ENCODE data around the gene BNIP3. TPM values are rescaled to one million over a fixed set of nuclear protein-coding genes. Genes with fewer than 3 reads are reported as not detected.

BNIP3 gene
- total RNA-seq, 1 experiment from 2014 or later: 57.1 TPM

DNA sequence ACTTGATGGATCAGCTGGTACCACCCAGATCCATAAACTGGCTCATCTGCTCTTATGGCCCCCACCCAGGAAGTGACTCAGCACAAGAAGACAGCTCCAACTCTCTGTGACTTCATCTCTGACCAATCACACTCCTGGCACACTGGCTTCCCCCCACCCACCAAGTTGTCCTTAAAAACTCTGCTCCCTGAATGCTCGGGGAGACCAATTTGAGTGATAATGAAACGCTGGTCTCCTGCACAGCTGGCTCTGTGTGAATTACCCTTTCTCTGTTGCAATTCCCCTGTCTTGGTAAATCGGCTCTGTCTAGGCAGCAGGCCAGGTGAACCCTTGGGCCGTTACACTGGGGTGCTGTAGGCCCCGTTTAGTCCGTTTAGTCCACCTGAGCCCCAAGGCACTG, 23.4 kb upstream of the BNIP3 start:
- H3K27ac ChIP-seq (ENCODE audit: insufficient read length, low read depth, low read length): no peak overlapping the region
- H3K23ac ChIP-seq (ENCODE audit: insufficient read length, low read depth, low read length): no peak overlapping the region
- no peak overlapping the region for H2BK20ac ChIP-seq (ENCODE audit: low read depth, low read length, poor library complexity, severe bottlenecking)
- no peak overlapping the region for H4K5ac ChIP-seq (ENCODE audit: insufficient read length, low read depth, low read length)
- H4K91ac ChIP-seq (ENCODE audit: insufficient read length, low read depth, low read length): no peak overlapping the region
- DNase-seq: no peak
- H3K14ac ChIP-seq (ENCODE audit: insufficient read depth, low read length): no peak overlapping the region
- peaks cover 5% of the 10 kb centered on the region; the same call in 1 of the 2 replicates for H3K4me1 ChIP-seq (ENCODE audit: insufficient read depth, low read length)
- TF ChIP-seq, protein P1, sequence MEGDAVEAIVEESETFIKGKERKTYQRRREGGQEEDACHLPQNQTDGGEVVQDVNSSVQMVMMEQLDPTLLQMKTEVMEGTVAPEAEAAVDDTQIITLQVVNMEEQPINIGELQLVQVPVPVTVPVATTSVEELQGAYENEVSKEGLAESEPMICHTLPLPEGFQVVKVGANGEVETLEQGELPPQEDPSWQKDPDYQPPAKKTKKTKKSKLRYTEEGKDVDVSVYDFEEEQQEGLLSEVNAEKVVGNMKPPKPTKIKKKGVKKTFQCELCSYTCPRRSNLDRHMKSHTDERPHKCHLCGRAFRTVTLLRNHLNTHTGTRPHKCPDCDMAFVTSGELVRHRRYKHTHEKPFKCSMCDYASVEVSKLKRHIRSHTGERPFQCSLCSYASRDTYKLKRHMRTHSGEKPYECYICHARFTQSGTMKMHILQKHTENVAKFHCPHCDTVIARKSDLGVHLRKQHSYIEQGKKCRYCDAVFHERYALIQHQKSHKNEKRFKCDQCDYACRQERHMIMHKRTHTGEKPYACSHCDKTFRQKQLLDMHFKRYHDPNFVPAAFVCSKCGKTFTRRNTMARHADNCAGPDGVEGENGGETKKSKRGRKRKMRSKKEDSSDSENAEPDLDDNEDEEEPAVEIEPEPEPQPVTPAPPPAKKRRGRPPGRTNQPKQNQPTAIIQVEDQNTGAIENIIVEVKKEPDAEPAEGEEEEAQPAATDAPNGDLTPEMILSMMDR (conservative IDR thresholded peaks at IDR 0.05): no peak
- no peaks in the 10 kb centered on the region for H3K79me1 ChIP-seq (ENCODE audit: insufficient read depth, low read depth, low read length, poor library complexity, severe bottlenecking)
- peaks cover 7 to 13% (median 11%) of the 10 kb centered on the region in 3 experiments; a peak in 6 of 7 replicates for H3K36me3 Mint-ChIP-seq (ENCODE audit: insufficient read depth in 1 of 3, low read depth in 3 of 3)
- no peak overlapping the region for H3K56ac ChIP-seq (ENCODE audit: insufficient read length, low read depth, low read length)
- H3K4me2 ChIP-seq (ENCODE audit: insufficient read depth, insufficient read length, low read length): no peak overlapping the region
- no peaks in the 10 kb centered on the region for H3K79me2 ChIP-seq (ENCODE audit: insufficient read depth, low read length)
- no peak overlapping the region for H3T11ph ChIP-seq (ENCODE audit: low read length)
- H4K8ac ChIP-seq (replicated peaks; ENCODE audit: insufficient read length, low read depth, low read length): no peak overlapping the region
- no peak overlapping the region for H3K4me3 Mint-ChIP-seq
- H3K4ac ChIP-seq (ENCODE audit: low read depth, low read length): no peak overlapping the region
- H3K27ac Mint-ChIP-seq: no peak overlapping the region; a peak in 1 of 7 replicates
- H3K27me3 ChIP-seq (ENCODE audit: insufficient read depth, low read length): no peaks in the 10 kb centered on the region
- H2BK120ac ChIP-seq (ENCODE audit: low read depth, low read length, poor library complexity, severe bottlenecking): no peak overlapping the region
- no peak overlapping the region for H3K18ac ChIP-seq (ENCODE audit: insufficient read length, low read depth, low read length)
- H3K27me3 Mint-ChIP-seq (ENCODE audit: low read depth): peaks cover 8% of the 10 kb centered on the region
- no peak overlapping the region for H2AFZ ChIP-seq (ENCODE audit: low read length)
- H3K9me3 Mint-ChIP-seq: peaks cover 12 to 13% of the 10 kb centered on the region in 2 experiments
- no peak overlapping the region for H2BK12ac ChIP-seq (ENCODE audit: insufficient read length, low read depth, low read length)
- no peak overlapping the region for H2BK15ac ChIP-seq (ENCODE audit: low read depth, low read length)
- no peaks in the 10 kb centered on the region for H4K20me1 ChIP-seq (ENCODE audit: control insufficient read depth, insufficient read depth, insufficient read length)
- no peak overlapping the region for H2BK5ac ChIP-seq (ENCODE audit: insufficient read length, low read length)
- WGBS (ENCODE audit: extremely low coverage, insufficient read length, low lambda C conversion rate): no CpG with 5 or more reads among the region's 6 CpGs
- H2AK5ac ChIP-seq (ENCODE audit: insufficient read length, low read length): no peak overlapping the region
- H3K4me1 Mint-ChIP-seq: peaks cover 76 to 84% of the 10 kb centered on the region in 2 experiments
- H3K9ac ChIP-seq (ENCODE audit: extremely low read depth, insufficient read length, low read length): no peak overlapping the region
- no peaks in the 10 kb centered on the region for H3K23me2 ChIP-seq (ENCODE audit: insufficient read length, low read depth, low read length, poor library complexity, severe bottlenecking)
- no peaks in the 10 kb centered on the region for H3K9me3 ChIP-seq (ENCODE audit: control insufficient read depth, low read depth, low read length)
